Calu3 (cell line): ENCODE results near the gene NOX5. TPM values are rescaled to one million over a fixed set of nuclear protein-coding genes. Genes with fewer than 3 reads are reported as not detected.

ENCODE experiments used
- BruUV-seq: library from RNA; stranded (reverse); fragments of 400-500 nt; replicated peaks from 2 replicates; lab custom pipeline; 2021; lab: Mats Ljungman, UMichigan
- CTCF ChIA-PET: fragments of 300-600 bp; sonication (Branson Sonifier 250); formaldehyde crosslinking; loops from one replicate; lab custom pipeline; 2022; ENCODE audit warnings: antibody characterized with exemption; lab: Charles Lee
- DNase-seq: peaks from one replicate; pipeline ENCODE4 v3.0.0; 2022
- H3K27ac Mint-ChIP-seq: one replicate; pipeline ENCODE4 v1.8.0; 2022; ENCODE audit warnings: mixed read lengths; ENCODE audit not compliant: unreplicated experiment
- H3K27me3 Mint-ChIP-seq: one replicate; pipeline ENCODE4 v1.8.0; 2022; ENCODE audit warnings: mixed read lengths; ENCODE audit not compliant: unreplicated experiment
- H3K36me3 Mint-ChIP-seq: one replicate; pipeline ENCODE4 v1.8.0; 2022; ENCODE audit warnings: mild to moderate bottlenecking, moderate library complexity, mixed read lengths; ENCODE audit not compliant: insufficient read depth, unreplicated experiment
- H3K4me1 Mint-ChIP-seq: one replicate; pipeline ENCODE4 v1.8.0; 2022; ENCODE audit warnings: mild to moderate bottlenecking, low read depth, mixed read lengths; ENCODE audit not compliant: unreplicated experiment
- H3K4me3 Mint-ChIP-seq: one replicate; pipeline ENCODE4 v1.8.0; 2022; ENCODE audit warnings: mild to moderate bottlenecking, low read depth, moderate library complexity, mixed read lengths; ENCODE audit not compliant: unreplicated experiment
- H3K9me3 Mint-ChIP-seq: one replicate; pipeline ENCODE4 v1.8.0; 2022; ENCODE audit warnings: low read depth, mixed read lengths; ENCODE audit not compliant: unreplicated experiment
- CTCF ChIP-seq: fragments of 200-600 bp; IDR thresholded peaks from one replicate; pipeline ENCODE4 v1.8.0; 2022; ENCODE audit warnings: antibody characterized with exemption; ENCODE audit not compliant: unreplicated experiment
- intact Hi-C: fragments of 100-400 bp; cut with micrococcal nuclease; formaldehyde crosslinking; loops from one replicate; pipeline ENCODE4 v1.10.0; 2022; ENCODE audit not compliant: unreplicated experiment
- total RNA-seq: library from RNA; stranded (reverse); gene quantifications from 2 replicates; pipeline ENCODE4 v1.2.3, GENCODE V29; 2022

NOX5 gene
- total RNA-seq, 1 experiment from 2014 or later = 0.14 TPM

DNA sequence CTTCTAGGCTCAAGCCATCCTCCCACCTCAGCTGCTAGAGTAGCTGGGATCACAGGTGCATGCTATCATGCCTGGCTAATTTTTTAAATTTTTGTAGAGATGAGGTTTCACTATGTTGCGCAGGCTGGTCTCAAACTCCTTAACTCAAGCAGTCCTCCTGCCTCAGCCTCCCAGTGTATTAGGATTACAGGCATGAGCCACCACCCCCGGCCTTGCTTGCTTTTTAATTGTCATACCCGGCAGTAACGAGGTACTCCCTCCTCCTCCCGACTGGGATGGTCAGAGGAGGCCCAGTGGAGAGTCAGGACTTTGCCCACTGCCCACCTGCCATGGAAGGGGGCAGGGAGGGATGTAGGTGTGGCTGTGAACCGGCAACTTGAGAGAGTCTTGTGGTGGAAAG lies 4.5 kb downstream of the NOX5 start:
- CTCF ChIA-PET = interaction anchor here (1.0 to 2.0 kb wide), 3 partner anchors 13 to 41 kb away, joined by 3 to 6 read pairs (median 5); no protein-coding TSS in a partner anchor
- H3K27me3 Mint-ChIP-seq = peaks cover 50% of the 10 kb centered on the region
- no TSS peak for BruUV-seq

DNA sequence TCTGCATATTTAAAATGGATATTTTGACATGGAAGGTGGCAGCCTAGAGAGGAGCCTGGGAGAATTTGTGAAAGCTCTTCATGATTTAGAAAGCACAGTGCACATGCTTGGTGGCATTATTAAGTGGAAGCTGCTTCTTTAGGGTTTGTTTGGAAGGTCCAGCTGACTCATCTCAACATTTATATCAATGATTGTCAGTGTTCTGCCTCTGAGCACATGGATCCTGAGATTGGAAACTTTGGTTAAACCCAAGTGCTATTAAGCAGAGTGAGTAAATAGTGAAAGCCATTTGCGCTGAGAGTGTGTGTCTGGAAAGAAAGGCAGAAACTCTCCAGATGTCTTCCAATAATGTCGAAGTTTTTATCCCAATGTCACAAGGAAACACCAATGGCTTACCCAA lies 7.4 kb downstream of the NOX5 start:
- no peak overlapping the region for H3K4me3 Mint-ChIP-seq
- DNase-seq = no peak
- BruUV-seq = no TSS peak
- H3K36me3 Mint-ChIP-seq = no peaks in the 10 kb centered on the region
- no peak for TF ChIP-seq CTCF
- H3K9me3 Mint-ChIP-seq = no peaks in the 10 kb centered on the region
- CTCF ChIA-PET = interaction anchor here (1.0 to 1.4 kb wide), 2 partner anchors 10 to 11 kb away, joined by 3 read pairs; no protein-coding TSS in a partner anchor
- H3K4me1 Mint-ChIP-seq = no peaks in the 10 kb centered on the region
- intact Hi-C loops = no loop called here
- H3K27me3 Mint-ChIP-seq = peaks cover 30% of the 10 kb centered on the region
- no peak overlapping the region for H3K27ac Mint-ChIP-seq

More for the DNA sequence above, 4.5 kb downstream of the NOX5 start:
- intact Hi-C loops = no loop called here
- no peak for TF ChIP-seq CTCF
- H3K4me3 Mint-ChIP-seq = no peak overlapping the region
- H3K9me3 Mint-ChIP-seq = no peaks in the 10 kb centered on the region
- no peak for DNase-seq
- no peak overlapping the region for H3K27ac Mint-ChIP-seq
- H3K4me1 Mint-ChIP-seq = no peaks in the 10 kb centered on the region
- no peaks in the 10 kb centered on the region for H3K36me3 Mint-ChIP-seq

DNA sequence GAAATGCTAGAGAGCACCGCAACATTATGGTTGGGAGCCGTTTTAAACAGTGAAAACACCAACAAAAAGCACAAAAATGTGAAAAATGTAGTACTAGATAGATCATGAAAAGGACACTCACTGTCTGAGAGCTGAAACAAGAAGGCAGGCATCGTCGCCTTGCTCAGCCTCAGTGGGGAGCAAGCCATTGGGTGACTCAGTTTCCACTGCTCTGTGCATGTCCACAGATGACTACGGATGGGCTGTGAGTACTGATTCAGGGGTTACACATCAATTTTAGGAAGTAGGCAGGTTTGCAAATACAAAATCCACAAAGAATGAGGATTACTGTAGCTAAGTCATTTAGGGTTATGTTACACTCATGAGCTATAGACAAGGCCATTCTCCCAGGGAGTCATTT lies 10.8 kb downstream of the NOX5 start:
- DNase-seq = no peak
- no peak for TF ChIP-seq CTCF
- Mint-ChIP-seq H3K36me3 (no peaks in the 10 kb centered on the region), H3K4me3 (no peak overlapping the region), H3K4me1 (no peaks in the 10 kb centered on the region), H3K9me3 (no peaks in the 10 kb centered on the region), H3K27ac (no peak overlapping the region), H3K27me3 (peaks cover 23% of the 10 kb centered on the region)
- CTCF ChIA-PET = no interaction called here
- intact Hi-C loops = no loop called here
- no TSS peak for BruUV-seq

DNA sequence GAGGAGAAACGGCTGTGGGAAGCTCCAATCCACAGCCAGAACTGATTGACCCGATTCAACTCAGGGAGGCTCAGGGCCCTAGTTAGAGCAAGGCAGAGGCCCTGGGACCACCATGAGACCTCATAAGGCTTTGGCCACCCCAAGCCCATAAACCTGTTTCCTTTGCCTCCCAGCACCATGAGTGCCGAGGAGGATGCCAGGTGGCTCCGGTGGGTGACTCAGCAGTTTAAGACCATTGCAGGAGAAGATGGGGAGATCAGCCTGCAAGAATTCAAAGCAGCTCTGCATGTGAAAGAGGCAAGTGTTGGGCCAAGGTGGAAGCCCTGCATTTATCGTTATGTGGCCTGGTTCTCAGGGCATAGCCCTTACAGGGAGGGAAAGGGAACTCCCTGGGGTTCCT lies 11.9 kb downstream of the NOX5 start:
- CTCF ChIA-PET = no interaction called here
- Mint-ChIP-seq H3K4me1 (no peaks in the 10 kb centered on the region), H3K4me3 (no peak overlapping the region), H3K9me3 (no peaks in the 10 kb centered on the region), H3K36me3 (no peaks in the 10 kb centered on the region), H3K27ac (no peak overlapping the region), H3K27me3 (peaks cover 27% of the 10 kb centered on the region)
- BruUV-seq = no TSS peak
- no peak for DNase-seq
- intact Hi-C loops = no loop called here
- TF ChIP-seq CTCF = no peak
